Measurements from ENCODE around the gene DBX1. TPM values are rescaled to one million over a fixed set of nuclear protein-coding genes. Genes with fewer than 3 reads are reported as not detected.

The DBX1 gene
- total RNA-seq, 4 donors from 2014 or later, result not detected

- peak; percentile 38 for ATAC-seq
- TF ChIP-seq POLR2AphosphoS5 (IDR thresholded peaks at IDR 0.05) (no peak), EP300 (IDR thresholded peaks at IDR 0.05) (no peak), POLR2A (IDR thresholded peaks at IDR 0.05) (no peak), CTCF (IDR thresholded peaks at IDR 0.05) (no peak)
- Histone ChIP-seq H3K27me3 (no peaks in the 10 kb centered on the region), H3K9me3 (no peaks in the 10 kb centered on the region), H3K4me3 (no peak overlapping the region), H3K27ac (peak overlapping the region in 3 of 4 donors; percentile 30 to 40 (median 36)), H3K4me1 (peaks cover 0 to 32% (median 8%) of the 10 kb centered on the region in 3 donors), H3K36me3 (peaks cover 0 to 66% of the 10 kb centered on the region in 2 donors)
- WGBS, 2 donors (ENCODE audit: low coverage in 1 of 2), result 43 to 72% methylated on average over 3 to 4 of the region's 5 CpGs
These were observed 43.0 kb downstream of the DBX1 start for GRCh38 chr11:20117291-20117690.

- no peaks in the 10 kb centered on the region for H3K27me3 ChIP-seq
- no peaks in the 10 kb centered on the region for H3K9me3 ChIP-seq
- 0 to 40% methylated on average over 1 of the region's 1 CpG for WGBS, 2 donors (ENCODE audit: low coverage in 1 of 2)
- no peak overlapping the region for H3K4me3 ChIP-seq
- H3K27ac ChIP-seq, result peak overlapping the region in 3 of 4 donors; percentile 30 to 40 (median 36)
- no peak for ATAC-seq
- no peak for TF ChIP-seq EP300 (IDR thresholded peaks at IDR 0.05)
- TF ChIP-seq POLR2A (IDR thresholded peaks at IDR 0.05), result no peak
- TF ChIP-seq CTCF (IDR thresholded peaks at IDR 0.05), result no peak
- TF ChIP-seq POLR2AphosphoS5 (IDR thresholded peaks at IDR 0.05), result no peak
- peaks cover under 1 to 37% (median 13%) of the 10 kb centered on the region in 3 donors for H3K4me1 ChIP-seq
- H3K36me3 ChIP-seq, result peaks cover 0 to 66% of the 10 kb centered on the region in 2 donors
These were observed 43.5 kb downstream of the DBX1 start for GRCh38 chr11:20116825-20117224.

- H3K4me3 ChIP-seq, result no peak overlapping the region
- no peak for ATAC-seq
- H3K9me3 ChIP-seq, result no peaks in the 10 kb centered on the region
- H3K4me1 ChIP-seq, result peaks cover 5 to 54% (median 22%) of the 10 kb centered on the region in 3 donors
- H3K27ac ChIP-seq, result peak overlapping the region in 1 of 4 donors; percentile 44
- TF ChIP-seq CTCF (IDR thresholded peaks at IDR 0.05) (no peak), POLR2AphosphoS5 (IDR thresholded peaks at IDR 0.05) (no peak), POLR2A (IDR thresholded peaks at IDR 0.05) (no peak), EP300 (IDR thresholded peaks at IDR 0.05) (no peak)
- peaks cover 0 to 62% of the 10 kb centered on the region in 2 donors for H3K36me3 ChIP-seq
- WGBS, 2 donors (ENCODE audit: low coverage in 1 of 2), result 87 to 100% methylated on average over 1 to 6 of the region's 10 CpGs
- no peaks in the 10 kb centered on the region for H3K27me3 ChIP-seq
These were observed 45.7 kb downstream of the DBX1 start for GRCh38 chr11:20114588-20114987.

- H3K4me3 ChIP-seq, result no peak overlapping the region
- peaks cover 0 to 62% of the 10 kb centered on the region in 2 donors for H3K36me3 ChIP-seq
- peak overlapping the region; percentile 61 to 94 (median 84) for H3K27ac ChIP-seq
- peaks cover 5 to 54% (median 22%) of the 10 kb centered on the region in 3 donors for H3K4me1 ChIP-seq
- H3K9me3 ChIP-seq, result no peaks in the 10 kb centered on the region
- TF ChIP-seq POLR2AphosphoS5 (IDR thresholded peaks at IDR 0.05) (no peak), POLR2A (IDR thresholded peaks at IDR 0.05) (no peak), EP300 (IDR thresholded peaks at IDR 0.05) (no peak), CTCF (IDR thresholded peaks at IDR 0.05) (no peak)
- no peak for ATAC-seq
- WGBS, 2 donors (ENCODE audit: low coverage in 1 of 2), result 39 to 58% methylated on average over 2 to 5 of the region's 5 CpGs
- no peaks in the 10 kb centered on the region for H3K27me3 ChIP-seq
These were observed 47.2 kb downstream of the DBX1 start for GRCh38 chr11:20113149-20113438.

- peak overlapping the region in 1 of 2 donors; percentile 18 for H3K4me3 ChIP-seq
- 10 to 67% methylated on average over 1 to 2 of the region's 15 CpGs for WGBS, 2 donors (ENCODE audit: low coverage in 1 of 2)
- no peak for TF ChIP-seq POLR2A (IDR thresholded peaks at IDR 0.05)
- TF ChIP-seq POLR2AphosphoS5 (IDR thresholded peaks at IDR 0.05), result peak; percentile 68
- H3K27me3 ChIP-seq, result no peaks in the 10 kb centered on the region
- H3K9me3 ChIP-seq, result no peaks in the 10 kb centered on the region
- peaks cover 0 to 62% of the 10 kb centered on the region in 2 donors for H3K36me3 ChIP-seq
- peak overlapping the region; percentile 61 to 94 (median 84) for H3K27ac ChIP-seq
- ATAC-seq, result peak; percentile 96
- H3K4me1 ChIP-seq, result peaks cover 5 to 53% (median 22%) of the 10 kb centered on the region in 3 donors
These were observed 47.8 kb downstream of the DBX1 start for GRCh38 chr11:20112291-20113148.
